Smooth muscle cell (in vitro differentiated cells): ENCODE data around the gene LUC7L. TPM values are rescaled to one million over a fixed set of nuclear protein-coding genes. Genes with fewer than 3 reads are reported as not detected.

Source experiments
- DNase-seq: peaks from one replicate; lab custom pipeline; 2025; ENCODE audit not compliant: unreplicated experiment; lab: John Stamatoyannopoulos, UW
- H2AFZ ChIP-seq: fragments of 200-600 bp; sonication (generic); 2 replicates; pipeline ENCODE4 v1.6.0; 2016; ENCODE audit warnings: antibody characterized with exemption, low read depth, mild to moderate bottlenecking
- H3F3A ChIP-seq: fragments of 200-600 bp; sonication (generic); 2 replicates; pipeline ENCODE4 v1.6.0; 2017; ENCODE audit warnings: antibody characterized with exemption, low read depth
- H3K27ac ChIP-seq: fragments of 200-600 bp; sonication (generic); 2 replicates; pipeline ENCODE4 v1.5.1; 2016; ENCODE audit warnings: low read depth, mild to moderate bottlenecking
- H3K27me3 ChIP-seq: fragments of 200-600 bp; sonication (generic); 2 replicates; pipeline ENCODE4 v1.6.1; 2016; ENCODE audit warnings: low read depth, mild to moderate bottlenecking
- H3K36me3 ChIP-seq: fragments of 200-600 bp; sonication (generic); 2 replicates; pipeline ENCODE4 v1.5.1; 2016; ENCODE audit warnings: low read depth
- H3K4me1 ChIP-seq: fragments of 200-600 bp; sonication (generic); 2 replicates; pipeline ENCODE4 v1.5.1; 2016; ENCODE audit warnings: low read depth
- H3K4me2 ChIP-seq: fragments of 200-600 bp; sonication (generic); 2 replicates; pipeline ENCODE4 v1.6.0; 2016; ENCODE audit warnings: mild to moderate bottlenecking
- H3K4me3 ChIP-seq: fragments of 200-600 bp; sonication (generic); 2 replicates; pipeline ENCODE4 v1.5.1; 2016; ENCODE audit warnings: mild to moderate bottlenecking
- H3K79me2 ChIP-seq: fragments of 200-600 bp; sonication (generic); 2 replicates; pipeline ENCODE4 v1.6.0; 2016; ENCODE audit warnings: low read depth, mild to moderate bottlenecking
- H3K9ac ChIP-seq: fragments of 200-600 bp; sonication (generic); 2 replicates; pipeline ENCODE4 v1.6.0; 2016; ENCODE audit warnings: low read depth
- H3K9me3 ChIP-seq: fragments of 200-600 bp; sonication (generic); replicated peaks from 2 replicates; pipeline ENCODE4 v1.5.1; 2016; ENCODE audit warnings: low read depth
- H4K20me1 ChIP-seq: fragments of 200-600 bp; sonication (generic); 2 replicates; pipeline ENCODE4 v1.6.0; 2016; ENCODE audit warnings: low read depth
- CTCF ChIP-seq: fragments of 200-600 bp; sonication (generic); IDR thresholded peaks from 2 replicates; pipeline ENCODE4 v1.5.1; 2017; ENCODE audit warnings: borderline replicate concordance, mild to moderate bottlenecking, antibody characterized with exemption; ENCODE audit not compliant: insufficient read depth, poor library complexity, severe bottlenecking
- WGBS: methylation state at CpG from one replicate; pipeline ENCODE4 v1.1.7; 2016; ENCODE audit warnings: low lambda C conversion rate; 5-methylcytosine and 5-hydroxymethylcytosine counted together
- polyA plus RNA-seq: library from polyadenylated mRNA; unstranded; fragments of >200 nt; fragmentation: Nextera tagmentation; extraction: Ambion mirVana; gene quantifications from 2 replicates; pipeline ENCODE4 v1.2.1, GENCODE V29; 2016
- total RNA-seq: library from RNA; depleted of rRNA; stranded (reverse); fragments of >200 nt; gene quantifications from 2 replicates; pipeline ENCODE4 v1.2.3, GENCODE V29; 2014

Gene LUC7L
- total and polyA plus RNA-seq, 2 experiments from 2014 or later, result 56.2 to 70.6 TPM

- Histone ChIP-seq H3K4me3 (no peak overlapping the region), H3K27me3 (no peaks in the 10 kb centered on the region), H3F3A (no peaks in the 10 kb centered on the region), H3K9me3 (no peaks in the 10 kb centered on the region), H3K27ac (no peak overlapping the region), H3K79me2 (no peaks in the 10 kb centered on the region), H2AFZ (no peak overlapping the region), H4K20me1 (peaks cover 70% of the 10 kb centered on the region), H3K9ac (no peak overlapping the region), H3K36me3 (peaks cover 6% of the 10 kb centered on the region), H3K4me1 (no peaks in the 10 kb centered on the region), H3K4me2 (no peak overlapping the region)
- DNase-seq, result no peak
- no peak for TF ChIP-seq CTCF
- 95% methylated on average over 8 of the region's 8 CpGs for WGBS
These were observed 41.9 kb downstream of the LUC7L start for GRCh38 chr16:187330-187729.

- Histone ChIP-seq H3K79me2 (no peaks in the 10 kb centered on the region), H3K27ac (no peak overlapping the region), H3K27me3 (peaks cover 5% of the 10 kb centered on the region), H4K20me1 (peaks cover 60% of the 10 kb centered on the region), H3K36me3 (no peaks in the 10 kb centered on the region), H3K9ac (no peak overlapping the region), H3K4me3 (no peak overlapping the region), H3K9me3 (no peaks in the 10 kb centered on the region), H2AFZ (no peak overlapping the region), H3F3A (no peaks in the 10 kb centered on the region), H3K4me2 (no peak overlapping the region), H3K4me1 (peaks cover 6% of the 10 kb centered on the region)
- WGBS, result 91% methylated on average over 8 of the region's 11 CpGs
- DNase-seq, result no peak
- no peak for TF ChIP-seq CTCF
These were observed 43.6 kb downstream of the LUC7L start for GRCh38 chr16:185691-186090.

GRCh38 chr16:185213-185612 lies 44.0 kb downstream of the LUC7L start:
- Histone ChIP-seq H3K9me3 (no peaks in the 10 kb centered on the region), H3K27ac (no peak overlapping the region), H3K9ac (no peak overlapping the region), H3K4me1 (peaks cover 9% of the 10 kb centered on the region), H3K27me3 (peaks cover 7% of the 10 kb centered on the region), H3K36me3 (no peaks in the 10 kb centered on the region), H2AFZ (no peak overlapping the region), H3K4me3 (no peak overlapping the region), H4K20me1 (peaks cover 60% of the 10 kb centered on the region), H3K4me2 (no peak overlapping the region), H3K79me2 (no peaks in the 10 kb centered on the region), H3F3A (no peaks in the 10 kb centered on the region)
- no peak for DNase-seq
- no peak for TF ChIP-seq CTCF
- 96% methylated on average over 13 of the region's 13 CpGs for WGBS

- no peak for TF ChIP-seq CTCF
- no peak overlapping the region for H3K27ac ChIP-seq
- H3K27me3 ChIP-seq, result peaks cover 29% of the 10 kb centered on the region
- H2AFZ ChIP-seq, result no peak overlapping the region
- H3K4me1 ChIP-seq, result peaks cover 9% of the 10 kb centered on the region
- peaks cover 44% of the 10 kb centered on the region for H4K20me1 ChIP-seq
- DNase-seq, result no peak
- no peaks in the 10 kb centered on the region for H3K36me3 ChIP-seq
- no peak overlapping the region for H3K9ac ChIP-seq
- no peak overlapping the region for H3K4me2 ChIP-seq
- H3K4me3 ChIP-seq, result no peak overlapping the region
- no peaks in the 10 kb centered on the region for H3K79me2 ChIP-seq
- H3F3A ChIP-seq, result no peaks in the 10 kb centered on the region
- no peaks in the 10 kb centered on the region for H3K9me3 ChIP-seq
- 96% methylated on average over 7 of the region's 7 CpGs for WGBS
These were observed 46.2 kb downstream of the LUC7L start for GRCh38 chr16:183005-183404.
